SJSA1 (cell line): Measurements from ENCODE around the gene BUB1B. TPM values are rescaled to one million over a fixed set of nuclear protein-coding genes. Genes with fewer than 3 reads are reported as not detected.

Experiments used
- DNase-seq, 2 experiments: peaks; one replicate each; pipeline ENCODE4 v3.0.0-alpha.2; 2015 to 2020; ENCODE audit warnings: low spot score in 2 of 2, low read depth in 1 of 2
- H3K27ac ChIP-seq: fragments of 250-450 bp; sonication (Bioruptor Pico); 2 replicates; pipeline ENCODE4 v1.5.1; 2020; ENCODE audit warnings: mild to moderate bottlenecking, moderate library complexity
- H3K27me3 ChIP-seq: fragments of 250-450 bp; sonication (Bioruptor Pico); replicated peaks from 2 replicates; pipeline ENCODE4 v1.5.1; 2020; ENCODE audit warnings: mild to moderate bottlenecking, moderate library complexity
- H3K36me3 ChIP-seq: fragments of 250-450 bp; sonication (Bioruptor Pico); 2 replicates; pipeline ENCODE4 v1.5.1; 2020; ENCODE audit warnings: mild to moderate bottlenecking
- H3K4me1 ChIP-seq: fragments of 250-450 bp; sonication (Bioruptor Pico); replicated peaks from 2 replicates; pipeline ENCODE4 v1.6.1; 2021; ENCODE audit warnings: mild to moderate bottlenecking
- H3K4me3 ChIP-seq: fragments of 250-450 bp; sonication (Bioruptor Pico); 2 replicates; pipeline ENCODE4 v1.5.1; 2020; ENCODE audit warnings: mild to moderate bottlenecking
- H3K9me3 ChIP-seq: fragments of 250-450 bp; sonication (Bioruptor Pico); replicated peaks from 2 replicates; pipeline ENCODE4 v1.5.1; 2020; ENCODE audit warnings: mild to moderate bottlenecking
- total RNA-seq: library from RNA; depleted of rRNA; stranded (reverse); fragments of >200 nt; shearing (Covaris generic); gene quantifications from 2 replicates; pipeline ENCODE4 v1.2.3, GENCODE V29; 2014

BUB1B gene
- total RNA-seq, 1 experiment from 2014 or later, result 91.0 TPM

GRCh38 chr15:40253167-40253790 lies 92.4 kb downstream of the BUB1B start:
- H3K4me1 ChIP-seq, result peaks cover 47% of the 10 kb centered on the region
- no peak for DNase-seq
- no peaks in the 10 kb centered on the region for H3K9me3 ChIP-seq
- H3K4me3 ChIP-seq, result no peak overlapping the region
- H3K36me3 ChIP-seq, result no peaks in the 10 kb centered on the region; the same call in 1 of the 2 replicates
- no peak overlapping the region for H3K27ac ChIP-seq
- H3K27me3 ChIP-seq, result no peaks in the 10 kb centered on the region

- no peaks in the 10 kb centered on the region; the same call in 1 of the 2 replicates for H3K36me3 ChIP-seq
- H3K27me3 ChIP-seq, result no peaks in the 10 kb centered on the region
- peaks cover 53% of the 10 kb centered on the region for H3K4me1 ChIP-seq
Observed at GRCh38 chr15:40254452-40254851, 93.6 kb downstream of the BUB1B start.

GRCh38 chr15:40255033-40255432 lies 94.2 kb downstream of the BUB1B start:
- peaks cover 48% of the 10 kb centered on the region for H3K4me1 ChIP-seq
- H3K9me3 ChIP-seq, result no peaks in the 10 kb centered on the region
- H3K27me3 ChIP-seq, result no peaks in the 10 kb centered on the region
- DNase-seq, result no peak
- no peaks in the 10 kb centered on the region; the same call in 1 of the 2 replicates for H3K36me3 ChIP-seq
- no peak overlapping the region for H3K4me3 ChIP-seq
- no peak overlapping the region for H3K27ac ChIP-seq

More at GRCh38 chr15:40254452-40254851, 93.6 kb downstream of the BUB1B start:
- DNase-seq, result no peak
- H3K9me3 ChIP-seq, result no peaks in the 10 kb centered on the region
- no peak overlapping the region for H3K4me3 ChIP-seq
- H3K27ac ChIP-seq, result no peak overlapping the region

- no peaks in the 10 kb centered on the region for H3K27me3 ChIP-seq
- H3K4me3 ChIP-seq, result no peak overlapping the region
- no peaks in the 10 kb centered on the region; the same call in 1 of the 2 replicates for H3K36me3 ChIP-seq
- peak overlapping the region; percentile 84 for H3K27ac ChIP-seq
- DNase-seq, result peak; percentile 69 to 76
- peaks cover 44% of the 10 kb centered on the region for H3K4me1 ChIP-seq
- H3K9me3 ChIP-seq, result no peaks in the 10 kb centered on the region
Observed at GRCh38 chr15:40256638-40257235, 95.9 kb downstream of the BUB1B start.

- peak; percentile 83 to 90 for DNase-seq
- Histone ChIP-seq H3K9me3 (no peaks in the 10 kb centered on the region), H3K27me3 (no peaks in the 10 kb centered on the region), H3K36me3 (no peaks in the 10 kb centered on the region), H3K27ac (peak overlapping the region; percentile 84), H3K4me3 (no peak overlapping the region), H3K4me1 (peaks cover 44% of the 10 kb centered on the region)
Observed at GRCh38 chr15:40257656-40258450, 97.0 kb downstream of the BUB1B start.

GRCh38 chr15:40258544-40258943 lies 97.7 kb downstream of the BUB1B start:
- Histone ChIP-seq H3K27ac (peak overlapping the region; percentile 84), H3K9me3 (no peaks in the 10 kb centered on the region), H3K27me3 (no peaks in the 10 kb centered on the region)

GRCh38 chr15:40259021-40259420 lies 98.2 kb downstream of the BUB1B start:
- no peaks in the 10 kb centered on the region for H3K27me3 ChIP-seq
- no peak overlapping the region for H3K4me3 ChIP-seq
- no peaks in the 10 kb centered on the region for H3K36me3 ChIP-seq
- no peak for DNase-seq
- peak overlapping the region; percentile 84 for H3K27ac ChIP-seq
- no peaks in the 10 kb centered on the region for H3K9me3 ChIP-seq
- H3K4me1 ChIP-seq, result peaks cover 44% of the 10 kb centered on the region

More at GRCh38 chr15:40258544-40258943, 97.7 kb downstream of the BUB1B start:
- no peak for DNase-seq
- Histone ChIP-seq H3K4me1 (peaks cover 44% of the 10 kb centered on the region), H3K4me3 (no peak overlapping the region), H3K36me3 (no peaks in the 10 kb centered on the region)

- Histone ChIP-seq H3K27me3 (no peaks in the 10 kb centered on the region), H3K27ac (no peak overlapping the region), H3K9me3 (no peaks in the 10 kb centered on the region), H3K4me1 (peaks cover 29% of the 10 kb centered on the region), H3K36me3 (peaks cover 7% of the 10 kb centered on the region), H3K4me3 (no peak overlapping the region)
- DNase-seq, result no peak
Observed at GRCh38 chr15:40263024-40263754, 102.3 kb downstream of the BUB1B start.

- Histone ChIP-seq H3K4me1 (peaks cover 15% of the 10 kb centered on the region), H3K27ac (no peak overlapping the region), H3K27me3 (no peaks in the 10 kb centered on the region), H3K9me3 (no peaks in the 10 kb centered on the region), H3K36me3 (peaks cover 7% of the 10 kb centered on the region), H3K4me3 (no peak overlapping the region)
- no peak for DNase-seq
Observed at GRCh38 chr15:40264321-40265153, 103.7 kb downstream of the BUB1B start.

GRCh38 chr15:40265355-40265754 lies 104.5 kb downstream of the BUB1B start:
- H3K9me3 ChIP-seq, result no peaks in the 10 kb centered on the region
- no peak overlapping the region for H3K4me3 ChIP-seq
- peaks cover 7% of the 10 kb centered on the region for H3K36me3 ChIP-seq
- no peak overlapping the region for H3K27ac ChIP-seq
- no peak for DNase-seq
- no peaks in the 10 kb centered on the region for H3K27me3 ChIP-seq
- H3K4me1 ChIP-seq, result peaks cover 15% of the 10 kb centered on the region

- peaks cover 15% of the 10 kb centered on the region for H3K4me1 ChIP-seq
- DNase-seq, result no peak
- H3K36me3 ChIP-seq, result peaks cover 7% of the 10 kb centered on the region
- no peak overlapping the region for H3K27ac ChIP-seq
- no peaks in the 10 kb centered on the region for H3K9me3 ChIP-seq
- H3K4me3 ChIP-seq, result no peak overlapping the region
- H3K27me3 ChIP-seq, result no peaks in the 10 kb centered on the region
Observed at GRCh38 chr15:40265875-40266274, 105.0 kb downstream of the BUB1B start.

GRCh38 chr15:40266828-40267304 lies 106.0 kb downstream of the BUB1B start:
- peak; percentile 79 to 89 for DNase-seq
- Histone ChIP-seq H3K36me3 (peaks cover 7% of the 10 kb centered on the region), H3K4me3 (no peak overlapping the region), H3K27me3 (no peaks in the 10 kb centered on the region), H3K4me1 (peaks cover 15% of the 10 kb centered on the region), H3K27ac (peak overlapping the region; percentile 29; the same call in 1 of the 2 replicates), H3K9me3 (no peaks in the 10 kb centered on the region)

- Histone ChIP-seq H3K36me3 (peaks cover 13% of the 10 kb centered on the region), H3K4me3 (no peak overlapping the region), H3K4me1 (peaks cover 19% of the 10 kb centered on the region), H3K27me3 (no peaks in the 10 kb centered on the region), H3K27ac (no peak overlapping the region), H3K9me3 (no peaks in the 10 kb centered on the region)
- no peak for DNase-seq
Observed at GRCh38 chr15:40267670-40268069, 106.8 kb downstream of the BUB1B start.
